CD8-positive, alpha-beta memory T cell (primary cell): ENCODE measurements around the gene AXIN1. TPM values are rescaled to one million over a fixed set of nuclear protein-coding genes. Genes with fewer than 3 reads are reported as not detected.

Experiments
- CTCF ChIA-PET: fragments of 350-600 bp; sonication (Branson Sonifier 250); formaldehyde crosslinking; loops from one replicate; lab custom pipeline; 2021; ENCODE audit warnings: antibody characterized with exemption; lab: Charles Lee
- POLR2A ChIA-PET: fragments of 350-600 bp; sonication (Branson Sonifier 250); formaldehyde crosslinking; loops from one replicate; lab custom pipeline; 2021; ENCODE audit warnings: antibody characterized with exemption; lab: Charles Lee
- DNase-seq, 5 donors: peaks; one replicate each; pipeline versions ENCODE4 v3.0.0 to v3.0.0-alpha.2; 2020 to 2022; ENCODE audit warnings: mixed read lengths in 1 of 5
- H3K27ac ChIP-seq: one replicate; pipeline ENCODE4 v1.7.0; 2013; ENCODE audit warnings: low read depth, mild to moderate bottlenecking, low read length, moderate library complexity
- H3K27me3 ChIP-seq: 2 replicates; pipeline ENCODE4 v1.7.0; 2013; ENCODE audit warnings: low read length, mild to moderate bottlenecking; ENCODE audit not compliant: insufficient read depth, poor library complexity, severe bottlenecking
- H3K36me3 ChIP-seq: 2 replicates; pipeline ENCODE4 v1.7.0; 2013; ENCODE audit warnings: mild to moderate bottlenecking, low read length, moderate library complexity; ENCODE audit not compliant: insufficient read depth
- H3K4me1 ChIP-seq: 2 replicates; pipeline ENCODE4 v1.7.0; 2013; ENCODE audit warnings: mild to moderate bottlenecking, low read length, moderate library complexity; ENCODE audit not compliant: insufficient read depth
- H3K4me3 ChIP-seq: 2 replicates; pipeline ENCODE4 v1.7.0; 2013; ENCODE audit warnings: mild to moderate bottlenecking, low read length
- H3K9me3 ChIP-seq: 2 replicates; pipeline ENCODE4 v1.7.0; 2013; ENCODE audit warnings: mild to moderate bottlenecking, low read length
- H3K27ac Mint-ChIP-seq, 8 donors: one replicate each; pipeline ENCODE4 v1.8.0; 2020 to 2021; ENCODE audit warnings: mixed read lengths in 8 of 8, mild to moderate bottlenecking in 6 of 8, inconsistent platforms in 3 of 8, moderate library complexity in 3 of 8
- H3K27me3 Mint-ChIP-seq, 2 donors: one replicate each; pipeline ENCODE4 v1.8.0; 2020 to 2021; ENCODE audit warnings: mixed read lengths in 2 of 2, mild to moderate bottlenecking in 1 of 2, moderate library complexity in 1 of 2
- H3K36me3 Mint-ChIP-seq, 3 donors: one replicate each; pipeline ENCODE4 v1.8.0; 2020 to 2021; ENCODE audit warnings: mixed read lengths in 3 of 3, inconsistent platforms in 1 of 3, mild to moderate bottlenecking in 1 of 3
- H3K4me1 Mint-ChIP-seq, 3 donors: one replicate each; pipeline ENCODE4 v1.8.0; 2020 to 2021; ENCODE audit warnings: mixed read lengths in 3 of 3, inconsistent platforms in 1 of 3, mild to moderate bottlenecking in 1 of 3
- H3K4me3 Mint-ChIP-seq, 7 donors: one replicate each; pipeline ENCODE4 v1.8.0; 2020 to 2021; ENCODE audit warnings: mixed read lengths in 7 of 7, mild to moderate bottlenecking in 6 of 7, moderate library complexity in 4 of 7, inconsistent platforms in 2 of 7
- H3K9me3 Mint-ChIP-seq, 5 donors: one replicate each; pipeline ENCODE4 v1.8.0; 2020 to 2022; ENCODE audit warnings: mixed read lengths in 5 of 5, mild to moderate bottlenecking in 3 of 5, moderate library complexity in 2 of 5, inconsistent platforms in 1 of 5
- polyA plus RNA-seq: library from polyadenylated mRNA; unstranded; fragments of 300-500 nt; fragmentation: Illumina TruSeq; gene quantifications from one replicate; pipeline ENCODE4 v1.2.3, GENCODE V29; 2021
- total RNA-seq, 2 experiments: library from RNA; stranded (reverse); gene quantifications; one replicate each; pipeline ENCODE4 v1.2.3, GENCODE V29; 2021

The AXIN1 gene
- total and polyA plus RNA-seq, 3 experiments from 2014 or later, result 6.9 to 26.3 (median 24.7) TPM

- POLR2A ChIA-PET, result interaction anchor here (0.5 to 0.6 kb wide), 2 partner anchors 64 to 109 kb away, joined by 4 to 5 read pairs; no protein-coding TSS in a partner anchor
- H3K4me1 Mint-ChIP-seq, result no peaks in the 10 kb centered on the region
- Histone ChIP-seq H3K9me3 (no peaks in the 10 kb centered on the region), H3K27ac (no peak overlapping the region), H3K27me3 (no peaks in the 10 kb centered on the region), H3K4me3 (no peak overlapping the region), H3K4me1 (no peaks in the 10 kb centered on the region), H3K36me3 (peaks cover 18% of the 10 kb centered on the region)
- no peak for DNase-seq
- peaks cover 0 to 3% of the 10 kb centered on the region in 2 donors for H3K27me3 Mint-ChIP-seq
- H3K4me3 Mint-ChIP-seq, result peak overlapping the region in 1 of 7 donors; percentile 40
- peak overlapping the region in 1 of 8 donors; percentile 78 for H3K27ac Mint-ChIP-seq
- H3K36me3 Mint-ChIP-seq, result peaks cover 0 to 50% (median 0%) of the 10 kb centered on the region in 3 donors
- no peaks in the 10 kb centered on the region for H3K9me3 Mint-ChIP-seq
- CTCF ChIA-PET, result no interaction called here
Observed at GRCh38 chr16:286491-287297, 65.8 kb downstream of the AXIN1 start.

- POLR2A ChIA-PET, result interaction anchor here (0.5 kb wide), 1 partner anchor 182 kb away, joined by 5 read pairs; no protein-coding TSS in a partner anchor
Observed at GRCh38 chr16:285146-286055, 67.1 kb downstream of the AXIN1 start.

GRCh38 chr16:284204-285120 is 68.1 kb downstream of the AXIN1 start:
- peaks cover under 1% of the 10 kb centered on the region for H3K4me1 ChIP-seq
- CTCF ChIA-PET, result interaction anchor here (0.7 kb wide), 1 partner anchor 141 kb away, joined by 3 read pairs; no protein-coding TSS in a partner anchor
- Mint-ChIP-seq H3K27me3 (peaks cover 0 to 6% of the 10 kb centered on the region in 2 donors), H3K4me3 (no peak overlapping the region), H3K27ac (no peak overlapping the region), H3K9me3 (no peaks in the 10 kb centered on the region), H3K4me1 (no peaks in the 10 kb centered on the region), H3K36me3 (peaks cover 0 to 29% (median 0%) of the 10 kb centered on the region in 3 donors)
- no peak overlapping the region for H3K27ac ChIP-seq
- H3K36me3 ChIP-seq, result peaks cover 10% of the 10 kb centered on the region
- no peak for DNase-seq
- H3K27me3 ChIP-seq, result peaks cover 7% of the 10 kb centered on the region
- no peaks in the 10 kb centered on the region for H3K9me3 ChIP-seq
- H3K4me3 ChIP-seq, result no peak overlapping the region
- POLR2A ChIA-PET, result no interaction called here

More at GRCh38 chr16:285146-286055, 67.1 kb downstream of the AXIN1 start:
- H3K4me1 Mint-ChIP-seq, result no peaks in the 10 kb centered on the region
- H3K9me3 ChIP-seq, result no peaks in the 10 kb centered on the region
- H3K4me1 ChIP-seq, result no peaks in the 10 kb centered on the region
- no peak overlapping the region for H3K4me3 Mint-ChIP-seq
- CTCF ChIA-PET, result no interaction called here
- peaks cover 0 to 37% (median 0%) of the 10 kb centered on the region in 3 donors for H3K36me3 Mint-ChIP-seq
- H3K4me3 ChIP-seq, result no peak overlapping the region
- H3K27me3 Mint-ChIP-seq, result peaks cover 0 to 6% of the 10 kb centered on the region in 2 donors
- no peak overlapping the region for H3K27ac ChIP-seq
- no peak overlapping the region for H3K27ac Mint-ChIP-seq
- H3K9me3 Mint-ChIP-seq, result no peaks in the 10 kb centered on the region
- DNase-seq, result no peak
- peaks cover 6% of the 10 kb centered on the region for H3K27me3 ChIP-seq
- H3K36me3 ChIP-seq, result peaks cover 13% of the 10 kb centered on the region

GRCh38 chr16:283033-283805 is 69.3 kb downstream of the AXIN1 start, which contains the start of gene PDIA2:
TSS of gene PDIA2 (plus strand) at chr16:283164. CDS start at chr16:283170, 6 bp downstream.
- peaks cover 10% of the 10 kb centered on the region for H3K27me3 ChIP-seq
- no peak for DNase-seq
- no peaks in the 10 kb centered on the region for H3K9me3 ChIP-seq
- peak within 1 kb of the TSS in 1 of 8 donors; percentile 43 for H3K27ac Mint-ChIP-seq
- no peak within 1 kb of the TSS for H3K4me3 Mint-ChIP-seq
- H3K4me3 ChIP-seq, result no peak within 1 kb of the TSS
- H3K9me3 Mint-ChIP-seq, result no peaks in the 10 kb centered on the region
- H3K4me1 ChIP-seq, result peaks cover 10% of the 10 kb centered on the region
- peaks cover 3 to 8% (median 7%) of the 10 kb centered on the region in 3 donors for H3K4me1 Mint-ChIP-seq
- H3K36me3 Mint-ChIP-seq, result peaks cover 0 to 16% (median 0%) of the 10 kb centered on the region in 3 donors
- CTCF ChIA-PET, result interaction anchor here (0.7 kb wide), 1 partner anchor 143 kb away, joined by 3 read pairs; no protein-coding TSS in a partner anchor
- no peak within 1 kb of the TSS for H3K27ac ChIP-seq
- POLR2A ChIA-PET, result no interaction called here
- peaks cover 5% of the 10 kb centered on the region for H3K36me3 ChIP-seq
- H3K27me3 Mint-ChIP-seq, result peaks cover 7 to 10% of the 10 kb centered on the region in 2 donors

- Histone ChIP-seq H3K4me3 (no peak overlapping the region), H3K27me3 (peaks cover 10% of the 10 kb centered on the region), H3K36me3 (no peaks in the 10 kb centered on the region), H3K27ac (no peak overlapping the region), H3K9me3 (no peaks in the 10 kb centered on the region), H3K4me1 (peaks cover 10% of the 10 kb centered on the region)
- Mint-ChIP-seq H3K27ac (no peak overlapping the region), H3K4me1 (peaks cover 3 to 8% (median 7%) of the 10 kb centered on the region in 3 donors), H3K9me3 (no peaks in the 10 kb centered on the region), H3K36me3 (peaks cover 0 to 10% (median 0%) of the 10 kb centered on the region in 3 donors), H3K27me3 (peaks cover 7 to 10% of the 10 kb centered on the region in 2 donors), H3K4me3 (no peak overlapping the region)
- no peak for DNase-seq
- POLR2A ChIA-PET, result no interaction called here
- CTCF ChIA-PET, result no interaction called here
Observed at GRCh38 chr16:282491-282890, 70.0 kb downstream of the AXIN1 start.

- no peak overlapping the region for H3K4me3 ChIP-seq
- no peak for DNase-seq
- Mint-ChIP-seq H3K27me3 (peaks cover 10 to 17% of the 10 kb centered on the region in 2 donors), H3K27ac (no peak overlapping the region), H3K4me1 (peaks cover 3 to 8% (median 7%) of the 10 kb centered on the region in 3 donors), H3K36me3 (peaks cover 0 to 4% (median 2%) of the 10 kb centered on the region in 3 donors), H3K4me3 (no peak overlapping the region), H3K9me3 (no peaks in the 10 kb centered on the region)
- peaks cover 10% of the 10 kb centered on the region for H3K4me1 ChIP-seq
- H3K36me3 ChIP-seq, result no peaks in the 10 kb centered on the region
- ChIA-PET CTCF (no interaction called here), POLR2A (no interaction called here)
- no peaks in the 10 kb centered on the region for H3K9me3 ChIP-seq
- H3K27me3 ChIP-seq, result peaks cover 10% of the 10 kb centered on the region
- no peak overlapping the region for H3K27ac ChIP-seq
Observed at GRCh38 chr16:281660-282255, 70.8 kb downstream of the AXIN1 start.
